ENCODE measurements around the gene TREML4.
A peak's percentile ranks its signal among the peaks of the same experiment; 100 is the strongest.

Gene TREML4

DNA sequence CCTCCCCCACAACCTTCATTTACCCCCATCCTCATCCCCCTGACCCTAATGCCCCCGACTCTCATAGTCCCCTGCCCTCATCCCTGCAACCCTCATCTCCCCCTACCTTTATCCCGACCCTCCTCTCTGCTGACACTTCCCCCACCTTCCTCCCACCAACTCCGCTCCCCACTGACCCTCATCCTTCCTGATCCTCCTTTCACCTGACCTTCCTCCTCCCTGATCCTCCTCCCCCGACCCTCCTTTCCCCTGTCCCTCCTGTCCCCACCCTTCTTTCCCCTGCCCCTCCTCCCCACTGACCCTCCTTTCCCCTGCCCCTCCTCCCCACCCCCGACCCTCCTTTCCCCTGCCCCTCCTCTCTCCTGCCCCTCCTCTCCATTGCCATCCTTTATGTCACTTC lies 34.3 kb upstream of the TREML4 start:
- no peak for DNase-seq (ENCODE audit: low spot score)
- in situ Hi-C loops (cut with MboI; ENCODE audit: low pct_unique_long_range_greater_than_20kb, low sequenced_read_pairs, unreplicated experiment) = no loop called here
- TF ChIP-seq, protein P1, sequence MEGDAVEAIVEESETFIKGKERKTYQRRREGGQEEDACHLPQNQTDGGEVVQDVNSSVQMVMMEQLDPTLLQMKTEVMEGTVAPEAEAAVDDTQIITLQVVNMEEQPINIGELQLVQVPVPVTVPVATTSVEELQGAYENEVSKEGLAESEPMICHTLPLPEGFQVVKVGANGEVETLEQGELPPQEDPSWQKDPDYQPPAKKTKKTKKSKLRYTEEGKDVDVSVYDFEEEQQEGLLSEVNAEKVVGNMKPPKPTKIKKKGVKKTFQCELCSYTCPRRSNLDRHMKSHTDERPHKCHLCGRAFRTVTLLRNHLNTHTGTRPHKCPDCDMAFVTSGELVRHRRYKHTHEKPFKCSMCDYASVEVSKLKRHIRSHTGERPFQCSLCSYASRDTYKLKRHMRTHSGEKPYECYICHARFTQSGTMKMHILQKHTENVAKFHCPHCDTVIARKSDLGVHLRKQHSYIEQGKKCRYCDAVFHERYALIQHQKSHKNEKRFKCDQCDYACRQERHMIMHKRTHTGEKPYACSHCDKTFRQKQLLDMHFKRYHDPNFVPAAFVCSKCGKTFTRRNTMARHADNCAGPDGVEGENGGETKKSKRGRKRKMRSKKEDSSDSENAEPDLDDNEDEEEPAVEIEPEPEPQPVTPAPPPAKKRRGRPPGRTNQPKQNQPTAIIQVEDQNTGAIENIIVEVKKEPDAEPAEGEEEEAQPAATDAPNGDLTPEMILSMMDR (IDR thresholded peaks at IDR 0.05; ENCODE audit: extremely low read depth, insufficient read depth, missing control alignments) = no peak

DNA sequence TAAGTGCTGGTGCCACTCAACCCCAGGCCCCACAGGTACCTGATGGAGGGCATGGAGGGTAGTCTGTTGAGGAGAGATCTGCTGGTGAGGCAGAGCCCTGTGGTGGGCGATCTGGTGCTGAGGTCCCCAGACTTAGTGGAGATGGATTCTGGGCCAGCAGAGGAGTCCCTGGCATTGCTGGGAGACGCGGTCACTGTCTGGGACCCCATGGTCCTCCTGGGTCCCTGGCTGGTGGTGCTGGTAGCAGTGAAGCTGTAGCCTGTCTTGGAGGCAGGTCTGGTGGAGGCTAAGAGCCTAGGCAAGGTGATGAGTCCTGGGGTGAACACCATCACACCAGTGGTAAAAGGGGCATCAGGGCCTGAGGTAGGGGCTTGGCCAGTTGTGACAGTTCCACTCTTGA lies 33.8 kb upstream of the TREML4 start:
- TF ChIP-seq, protein P1 (IDR thresholded peaks at IDR 0.05; ENCODE audit: extremely low read depth, insufficient read depth, missing control alignments) = no peak
- DNase-seq (ENCODE audit: low spot score) = no peak
- in situ Hi-C loops (cut with MboI; ENCODE audit: low pct_unique_long_range_greater_than_20kb, low sequenced_read_pairs, unreplicated experiment) = no loop called here

DNA sequence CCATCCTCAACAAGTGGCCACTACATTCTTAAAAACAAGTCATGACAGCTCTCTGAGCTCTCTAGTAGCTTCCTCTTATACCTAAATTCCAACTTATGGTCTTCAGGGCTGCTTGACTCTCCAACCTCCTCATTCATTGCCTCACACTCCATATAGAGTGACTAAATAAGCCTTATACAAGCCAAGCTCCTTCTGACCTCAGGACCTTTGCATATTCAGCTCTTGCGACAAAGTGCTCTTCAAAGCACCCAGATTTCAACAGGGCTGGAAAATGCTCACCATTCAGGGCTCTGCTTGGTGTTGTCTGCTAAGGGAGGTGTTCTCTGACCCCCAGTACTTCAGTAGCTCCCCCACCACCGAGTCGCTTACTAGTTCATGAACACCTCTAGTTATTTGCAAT lies 30.9 kb upstream of the TREML4 start:
- DNase-seq (ENCODE audit: low spot score) = no peak
- in situ Hi-C loops (cut with MboI; ENCODE audit: low pct_unique_long_range_greater_than_20kb, low sequenced_read_pairs, unreplicated experiment) = no loop called here
- TF ChIP-seq, protein P1 (IDR thresholded peaks at IDR 0.05; ENCODE audit: extremely low read depth, insufficient read depth, missing control alignments) = no peak

DNA sequence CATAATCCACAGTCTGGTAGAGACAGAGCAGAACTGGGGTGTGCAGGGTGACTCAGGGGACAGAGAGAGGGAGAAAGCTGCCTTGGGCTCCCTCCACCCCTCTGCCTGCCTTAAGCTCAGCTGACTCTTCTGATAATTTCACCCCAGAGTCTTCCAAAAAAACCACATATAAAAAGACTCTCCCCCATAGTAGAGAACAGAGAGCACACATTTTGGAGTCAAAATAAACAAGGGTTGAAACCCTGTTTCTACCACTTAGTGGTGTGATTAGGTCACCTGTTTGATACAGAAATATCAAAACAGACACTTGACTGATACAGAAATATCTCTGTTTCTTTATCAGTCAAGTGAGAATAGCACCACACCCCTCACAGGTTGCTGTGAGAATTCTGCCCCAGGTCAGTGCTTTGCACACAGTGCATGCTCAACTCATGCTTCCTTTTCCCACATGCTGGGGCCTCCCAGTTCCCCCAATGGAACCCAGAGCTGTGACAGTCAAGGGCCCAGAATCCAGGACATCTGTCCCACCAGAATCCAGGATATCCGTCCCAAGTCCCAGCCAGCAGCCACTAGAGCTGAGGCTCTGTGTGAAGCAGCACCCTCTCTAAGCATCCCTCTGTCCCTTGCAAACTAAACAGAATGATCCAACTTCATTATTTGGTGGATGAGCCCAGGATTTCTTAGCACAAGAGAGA lies 28.4 kb upstream of the TREML4 start:
- in situ Hi-C loops (cut with MboI; ENCODE audit: low pct_unique_long_range_greater_than_20kb, low sequenced_read_pairs, unreplicated experiment) = no loop called here

DNA sequence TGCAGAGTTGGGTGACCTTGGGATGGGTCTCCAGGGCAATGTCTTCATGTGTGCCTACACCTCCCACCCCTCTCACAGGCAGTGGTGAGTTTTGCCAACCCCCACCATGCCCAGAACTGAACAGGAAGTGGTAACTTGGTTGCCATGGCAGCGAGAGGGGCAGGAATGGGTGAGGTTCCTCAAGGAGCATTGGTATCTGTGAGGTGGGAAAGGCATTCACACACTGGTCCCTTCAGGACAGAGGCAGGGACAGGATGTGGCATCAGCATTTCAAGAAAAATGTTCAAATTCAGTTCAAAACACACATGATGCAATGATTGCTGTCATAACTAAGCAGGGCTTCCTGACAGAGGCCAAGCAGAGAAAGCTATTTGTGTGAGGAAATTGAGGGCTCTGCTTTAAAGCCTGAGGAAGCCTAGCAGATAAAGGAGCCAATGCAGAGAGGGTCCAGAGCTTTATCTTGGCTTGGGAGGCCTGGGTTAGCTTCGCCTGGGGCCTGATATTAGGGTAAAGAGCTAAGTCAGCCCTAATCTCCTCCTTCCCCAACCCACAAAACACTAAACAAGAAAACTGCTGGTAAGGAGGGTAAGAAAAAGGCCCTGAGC lies 27.8 kb upstream of the TREML4 start:
- peak; percentile 41 for DNase-seq (ENCODE audit: low spot score)
- in situ Hi-C loops (cut with MboI; ENCODE audit: low pct_unique_long_range_greater_than_20kb, low sequenced_read_pairs, unreplicated experiment) = no loop called here
- TF ChIP-seq, protein P1 (IDR thresholded peaks at IDR 0.05; ENCODE audit: extremely low read depth, insufficient read depth, missing control alignments) = no peak

More for the DNA sequence above, 28.4 kb upstream of the TREML4 start:
- TF ChIP-seq, protein P1 (IDR thresholded peaks at IDR 0.05; ENCODE audit: extremely low read depth, insufficient read depth, missing control alignments) = no peak
- peak; percentile 50 for DNase-seq (ENCODE audit: low spot score)

DNA sequence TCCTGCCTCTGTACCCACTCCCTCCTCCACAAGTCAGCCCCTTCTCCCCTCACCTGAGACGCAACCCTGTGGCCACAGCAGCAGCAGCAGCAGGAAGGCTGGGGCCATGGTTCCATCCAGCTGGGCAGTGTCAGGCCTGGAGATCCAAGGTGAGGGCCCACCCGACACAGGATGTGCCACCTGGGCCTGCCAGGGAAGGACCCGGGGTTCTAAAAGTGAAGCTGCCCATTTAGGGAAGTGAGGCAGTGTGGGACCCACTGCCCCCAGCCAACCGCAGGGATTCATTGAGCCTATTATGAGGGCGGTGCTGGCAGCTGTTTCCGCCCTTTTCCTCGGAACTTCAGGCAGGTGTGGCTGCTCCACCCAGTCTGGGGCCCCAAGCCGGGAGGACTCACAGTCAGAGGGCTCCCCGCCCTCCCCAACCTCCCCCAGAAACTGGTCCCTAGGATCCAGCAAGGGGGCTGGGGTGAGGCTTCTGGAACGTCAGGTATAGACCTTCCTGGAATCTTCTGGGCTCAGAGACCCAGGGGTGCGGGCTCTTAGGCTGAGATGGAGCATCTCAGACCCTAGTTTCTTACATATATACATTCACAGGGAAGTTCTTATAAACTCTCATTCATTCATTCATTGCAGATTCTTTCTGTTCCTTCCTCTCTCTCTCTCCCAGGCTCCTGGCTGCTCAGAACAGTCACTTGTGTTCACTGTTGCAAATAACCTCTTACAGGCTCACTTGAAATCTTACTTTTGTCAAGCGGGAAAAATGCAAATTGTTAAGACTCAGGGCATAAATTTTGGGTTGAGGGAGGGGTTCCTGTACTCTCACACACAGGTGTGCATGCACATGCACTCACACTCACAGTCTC lies 27.0 kb upstream of the TREML4 start, which contains the start of gene TREML2:
Gene TREML2 (minus strand): TSS at position 249 of the 863 bp plus-strand sequence. CDS start 141 bp downstream, at position 108.
- in situ Hi-C loops (cut with MboI; ENCODE audit: low pct_unique_long_range_greater_than_20kb, low sequenced_read_pairs, unreplicated experiment) = no loop called here
- TF ChIP-seq, protein P1 (IDR thresholded peaks at IDR 0.05; ENCODE audit: extremely low read depth, insufficient read depth, missing control alignments) = no peak
- DNase-seq (ENCODE audit: low spot score) = peak; percentile 28

All from GM13977 (cell line).